Measurements from ENCODE around the gene PLCB1. TPM values are rescaled to one million over a fixed set of nuclear protein-coding genes. Genes with fewer than 3 reads are reported as not detected.

Gene PLCB1
- total RNA-seq, 1 experiment from 2014 or later, result 4.4 TPM

- POLR2A ChIA-PET (ENCODE audit: unreplicated experiment), result no interaction called here
- DNase-seq (no peak), ATAC-seq (no peak)
- H3K4me3 ChIP-seq (ENCODE audit: low read length), result no peak overlapping the region
- intact Hi-C loops (cut with micrococcal nuclease), result no loop called here
- CTCF ChIA-PET, result no interaction called here
- no peak overlapping the region for H2AFZ ChIP-seq (ENCODE audit: low read length)
- H3K4me1 ChIP-seq (ENCODE audit: insufficient read depth, low read length), result no peaks in the 10 kb centered on the region
- H3K4me2 ChIP-seq (ENCODE audit: low read length), result no peak overlapping the region
- no peaks in the 10 kb centered on the region for H4K20me1 ChIP-seq (ENCODE audit: low read length)
- H3K9me2 ChIP-seq (replicated peaks; ENCODE audit: low read length), result no peaks in the 10 kb centered on the region
- BruUV-seq (replicated peaks), result no TSS peak
- no peaks in the 10 kb centered on the region for H3F3A ChIP-seq (ENCODE audit: low read length, unreplicated experiment)
- no peaks in the 10 kb centered on the region for H3K36me3 ChIP-seq (ENCODE audit: low read depth, low read length)
- H3K27me3 ChIP-seq (ENCODE audit: low read length), result no peaks in the 10 kb centered on the region
- no peaks in the 10 kb centered on the region for H3K79me2 ChIP-seq (ENCODE audit: low read length)
- no peak for TF ChIP-seq CTCF (conservative IDR thresholded peaks at IDR 0.05; ENCODE audit: low read depth, low read length)
- no peak for TF ChIP-seq EZH2 (IDR thresholded peaks at IDR 0.05; ENCODE audit: low read length, unreplicated experiment)
- no peak for TF ChIP-seq EZH2phosphoT487 (IDR thresholded peaks at IDR 0.05; ENCODE audit: borderline replicate concordance, low read length)
- no peak overlapping the region for H3K9ac ChIP-seq (ENCODE audit: low read length)
- no peaks in the 10 kb centered on the region for H3K9me3 ChIP-seq (ENCODE audit: low read length)
- H3K27ac ChIP-seq (ENCODE audit: low read length), result no peak overlapping the region
Measured at GRCh38 chr20:8421981-8422380, 289.9 kb downstream of the PLCB1 start.

GRCh38 chr20:8423482-8423881 lies 291.4 kb downstream of the PLCB1 start:
- no peaks in the 10 kb centered on the region for H3K9me3 ChIP-seq (ENCODE audit: low read length)
- H3K4me1 ChIP-seq (ENCODE audit: insufficient read depth, low read length), result no peaks in the 10 kb centered on the region
- TF ChIP-seq CTCF (conservative IDR thresholded peaks at IDR 0.05; ENCODE audit: low read depth, low read length) (no peak), EZH2phosphoT487 (IDR thresholded peaks at IDR 0.05; ENCODE audit: borderline replicate concordance, low read length) (no peak), EZH2 (IDR thresholded peaks at IDR 0.05; ENCODE audit: low read length, unreplicated experiment) (no peak)
- H4K20me1 ChIP-seq (ENCODE audit: low read length), result no peaks in the 10 kb centered on the region
- H3F3A ChIP-seq (ENCODE audit: low read length, unreplicated experiment), result no peaks in the 10 kb centered on the region
- BruUV-seq (replicated peaks), result no TSS peak
- DNase-seq (no peak), ATAC-seq (no peak)
- no peak overlapping the region for H3K4me3 ChIP-seq (ENCODE audit: low read length)
- H3K9ac ChIP-seq (ENCODE audit: low read length), result no peak overlapping the region
- H3K79me2 ChIP-seq (ENCODE audit: low read length), result no peaks in the 10 kb centered on the region
- no peaks in the 10 kb centered on the region for H3K27me3 ChIP-seq (ENCODE audit: low read length)
- no peaks in the 10 kb centered on the region for H3K36me3 ChIP-seq (ENCODE audit: low read depth, low read length)
- no peak overlapping the region for H3K27ac ChIP-seq (ENCODE audit: low read length)
- ChIA-PET CTCF (no interaction called here), POLR2A (ENCODE audit: unreplicated experiment) (no interaction called here)
- H3K4me2 ChIP-seq (ENCODE audit: low read length), result no peak overlapping the region
- intact Hi-C loops (cut with micrococcal nuclease), result no loop called here
- no peaks in the 10 kb centered on the region for H3K9me2 ChIP-seq (replicated peaks; ENCODE audit: low read length)
- no peak overlapping the region for H2AFZ ChIP-seq (ENCODE audit: low read length)

- CTCF ChIA-PET, result no interaction called here
- no peaks in the 10 kb centered on the region for H3F3A ChIP-seq (ENCODE audit: low read length, unreplicated experiment)
- no peak overlapping the region for H2AFZ ChIP-seq (ENCODE audit: low read length)
- H3K27ac ChIP-seq (ENCODE audit: low read length), result no peak overlapping the region
- TF ChIP-seq CTCF (conservative IDR thresholded peaks at IDR 0.05; ENCODE audit: low read depth, low read length), result no peak
- TF ChIP-seq EZH2phosphoT487 (IDR thresholded peaks at IDR 0.05; ENCODE audit: borderline replicate concordance, low read length), result no peak
- no peak for TF ChIP-seq EZH2 (IDR thresholded peaks at IDR 0.05; ENCODE audit: low read length, unreplicated experiment)
- POLR2A ChIA-PET (ENCODE audit: unreplicated experiment), result no interaction called here
- H3K4me3 ChIP-seq (ENCODE audit: low read length), result no peak overlapping the region
- H3K9me3 ChIP-seq (ENCODE audit: low read length), result no peaks in the 10 kb centered on the region
- H3K9me2 ChIP-seq (replicated peaks; ENCODE audit: low read length), result no peaks in the 10 kb centered on the region
- BruUV-seq (replicated peaks), result no TSS peak
- H4K20me1 ChIP-seq (ENCODE audit: low read length), result no peaks in the 10 kb centered on the region
- ATAC-seq (no peak), DNase-seq (no peak)
- H3K4me1 ChIP-seq (ENCODE audit: insufficient read depth, low read length), result no peaks in the 10 kb centered on the region
- H3K36me3 ChIP-seq (ENCODE audit: low read depth, low read length), result no peaks in the 10 kb centered on the region
- H3K9ac ChIP-seq (ENCODE audit: low read length), result no peak overlapping the region
- H3K27me3 ChIP-seq (ENCODE audit: low read length), result no peaks in the 10 kb centered on the region
- H3K79me2 ChIP-seq (ENCODE audit: low read length), result no peaks in the 10 kb centered on the region
- H3K4me2 ChIP-seq (ENCODE audit: low read length), result no peak overlapping the region
- intact Hi-C loops (cut with micrococcal nuclease), result no loop called here
Measured at GRCh38 chr20:8424010-8424409, 291.9 kb downstream of the PLCB1 start.

Measured in PC-3 (cell line).